Muscle layer of duodenum (tissue), 2 donors: ENCODE measurements around the gene ACTL9.

Experiments
- H3K27ac ChIP-seq: one replicate; pipeline ENCODE4 v1.7.0; 2013; ENCODE audit warnings: mild to moderate bottlenecking, low read length
- H3K27me3 ChIP-seq: one replicate; pipeline ENCODE4 v1.7.0; 2013; ENCODE audit warnings: low read depth, mild to moderate bottlenecking, control low read depth, low read length
- H3K36me3 ChIP-seq, 2 donors: one replicate each; pipeline ENCODE4 v1.7.0; 2013; ENCODE audit warnings: low read length in 2 of 2, control low read depth in 1 of 2, mild to moderate bottlenecking in 1 of 2; ENCODE audit not compliant: insufficient read depth in 2 of 2, control insufficient read depth in 1 of 2
- H3K4me1 ChIP-seq, 2 donors: one replicate each; pipeline ENCODE4 v1.7.0; 2013; ENCODE audit warnings: low read length in 2 of 2, mild to moderate bottlenecking in 2 of 2, control low read depth in 1 of 2, moderate library complexity in 1 of 2; ENCODE audit not compliant: insufficient read depth in 2 of 2, control insufficient read depth in 1 of 2
- H3K4me3 ChIP-seq, 2 donors: one replicate each; pipeline ENCODE4 v1.7.0; 2013; ENCODE audit warnings: low read length in 2 of 2, low read depth in 1 of 2, mild to moderate bottlenecking in 1 of 2
- H3K9me3 ChIP-seq, 2 donors: one replicate each; pipeline ENCODE4 v1.7.0; 2013; ENCODE audit warnings: low read length in 2 of 2, control low read depth in 1 of 2, mild to moderate bottlenecking in 1 of 2; ENCODE audit not compliant: control insufficient read depth in 1 of 2
- donor health status: healthy.

The ACTL9 gene

DNA sequence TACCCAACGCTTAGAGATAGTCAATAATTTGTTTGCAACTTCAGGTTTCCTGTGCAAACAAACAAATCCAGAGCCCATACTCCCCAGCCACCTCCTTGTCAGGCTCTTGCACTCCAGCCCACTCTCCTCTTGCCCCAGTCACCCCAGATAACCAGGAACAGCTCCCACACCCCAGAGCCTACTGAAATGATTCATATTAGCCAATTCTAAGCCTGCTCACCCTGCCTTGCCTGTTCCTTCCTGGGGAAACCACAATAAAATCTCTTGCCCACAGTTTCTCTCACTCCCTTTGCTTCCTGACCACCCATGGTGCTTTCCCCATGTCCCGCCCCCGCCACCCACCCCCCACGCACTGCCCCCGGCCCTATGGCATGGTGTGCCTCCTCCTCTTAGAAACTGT is 3.8 kb upstream of the ACTL9 start:
- H3K27ac ChIP-seq, result no peak overlapping the region
- H3K4me1 ChIP-seq, result no peaks in the 10 kb centered on the region
- no peaks in the 10 kb centered on the region for H3K9me3 ChIP-seq
- no peaks in the 10 kb centered on the region for H3K27me3 ChIP-seq
- no peaks in the 10 kb centered on the region for H3K36me3 ChIP-seq
- no peak overlapping the region for H3K4me3 ChIP-seq

DNA sequence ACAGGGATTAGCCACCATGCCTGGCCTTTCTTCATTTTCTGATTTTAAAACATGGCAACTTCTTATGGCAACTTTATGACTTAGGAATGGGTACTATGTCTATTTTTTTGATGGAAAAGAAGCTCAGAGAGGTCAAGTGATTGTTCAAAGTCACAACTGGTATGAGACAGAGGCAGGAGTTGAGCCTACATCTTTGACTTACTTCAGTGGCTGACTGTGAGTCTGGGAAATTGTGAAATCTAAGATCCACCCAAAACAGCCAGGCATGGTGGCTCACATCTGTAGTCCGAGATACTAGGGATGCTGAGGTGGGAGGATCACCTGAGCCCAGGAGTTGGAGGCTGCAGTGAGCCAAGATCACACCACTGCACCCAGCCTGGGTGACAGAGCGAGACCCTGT is 2.4 kb upstream of the ACTL9 start:
- no peaks in the 10 kb centered on the region for H3K9me3 ChIP-seq
- no peak overlapping the region for H3K4me3 ChIP-seq
- H3K27me3 ChIP-seq, result no peaks in the 10 kb centered on the region

DNA sequence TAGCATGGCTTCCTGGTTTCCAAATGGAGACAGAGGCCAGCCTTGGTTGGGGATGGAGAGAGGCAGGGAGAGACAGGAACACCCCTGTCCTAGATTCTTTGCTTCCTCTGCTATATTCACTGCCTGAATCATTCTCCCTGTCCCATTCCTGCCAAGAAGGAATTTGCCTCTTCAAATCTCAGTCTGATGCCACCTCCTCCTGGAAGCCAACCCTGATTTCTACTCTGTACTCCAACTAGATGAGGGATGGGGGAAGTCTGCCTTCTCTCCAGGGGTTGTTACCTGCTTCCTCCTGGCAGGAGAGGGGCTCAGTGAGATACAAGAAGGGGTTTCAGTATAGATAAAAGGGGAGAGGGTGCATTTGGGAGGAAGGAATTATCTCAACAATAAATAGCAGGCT is 1.3 kb upstream of the ACTL9 start:
- no peaks in the 10 kb centered on the region for H3K4me1 ChIP-seq
- H3K9me3 ChIP-seq, result no peaks in the 10 kb centered on the region
- H3K27ac ChIP-seq, result no peak overlapping the region
- H3K4me3 ChIP-seq, result no peak overlapping the region
- H3K27me3 ChIP-seq, result no peaks in the 10 kb centered on the region
- H3K36me3 ChIP-seq, result no peaks in the 10 kb centered on the region

More for the DNA sequence above, 2.4 kb upstream of the ACTL9 start:
- no peaks in the 10 kb centered on the region for H3K36me3 ChIP-seq
- no peaks in the 10 kb centered on the region for H3K4me1 ChIP-seq
- H3K27ac ChIP-seq, result no peak overlapping the region

DNA sequence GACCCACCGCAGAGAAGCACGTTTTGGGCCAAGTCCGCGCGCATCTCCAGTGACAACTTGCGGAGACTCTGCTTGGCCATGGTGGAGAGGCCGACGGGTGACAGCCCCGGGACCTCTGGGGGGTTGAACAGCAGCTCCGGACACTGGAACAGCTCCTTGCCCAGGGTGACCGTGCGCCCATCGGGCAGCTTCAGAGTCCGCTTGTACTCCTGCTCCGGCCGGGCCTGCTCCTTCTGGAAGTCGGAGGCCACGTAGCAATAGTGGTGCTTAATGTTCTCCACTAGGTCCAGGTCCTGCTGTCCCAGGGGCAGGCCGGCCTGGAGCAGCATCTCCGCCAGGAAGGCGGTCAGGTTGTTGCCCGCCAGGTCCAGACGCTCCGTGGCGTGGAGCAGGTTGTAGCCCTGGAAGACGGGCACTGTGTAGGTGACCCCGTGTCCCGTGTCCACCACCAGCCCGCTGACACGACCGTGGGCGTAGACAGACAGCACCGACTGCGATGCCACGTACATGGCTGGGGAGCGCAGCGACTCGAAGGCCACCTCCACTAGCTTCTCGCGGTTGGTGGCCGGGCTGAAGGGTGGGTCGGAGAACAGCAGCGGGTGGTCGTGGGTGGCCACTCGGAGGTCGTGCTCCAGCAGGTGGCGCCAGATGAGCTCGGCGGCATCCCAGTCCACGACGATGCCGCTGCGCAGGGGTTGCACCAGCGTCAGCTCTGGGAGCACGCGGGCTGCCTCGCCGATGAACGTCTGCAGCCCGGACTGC is 743 bp downstream of the ACTL9 start:
- Histone ChIP-seq H3K27me3 (no peaks in the 10 kb centered on the region), H3K4me1 (no peaks in the 10 kb centered on the region)

DNA sequence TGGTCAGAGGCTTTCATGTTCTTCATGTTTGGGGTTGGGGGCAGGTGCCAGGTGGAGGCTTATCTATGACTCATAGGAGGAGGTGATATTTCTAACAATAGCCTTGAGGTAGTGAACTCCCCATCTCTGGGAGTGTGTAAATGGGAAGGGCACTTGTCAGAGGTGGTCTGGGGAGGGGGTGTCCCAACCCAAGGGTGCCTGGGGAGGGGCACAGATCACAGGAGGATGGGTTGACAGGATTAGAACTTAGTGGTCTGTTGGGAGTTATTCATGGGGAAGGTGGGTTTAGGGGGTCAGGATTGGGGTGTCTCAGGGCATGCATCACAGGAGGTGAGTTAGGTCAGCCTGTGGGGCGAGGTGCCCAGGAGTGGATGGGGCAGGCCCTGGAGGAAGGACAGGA is 1.6 kb downstream of the ACTL9 start:
- Histone ChIP-seq H3K27me3 (no peaks in the 10 kb centered on the region), H3K4me1 (no peaks in the 10 kb centered on the region), H3K36me3 (no peaks in the 10 kb centered on the region), H3K4me3 (no peak overlapping the region), H3K9me3 (no peaks in the 10 kb centered on the region), H3K27ac (no peak overlapping the region)

More for the DNA sequence above, 743 bp downstream of the ACTL9 start:
- Histone ChIP-seq H3K9me3 (no peaks in the 10 kb centered on the region), H3K27ac (no peak overlapping the region), H3K4me3 (no peak overlapping the region), H3K36me3 (no peaks in the 10 kb centered on the region)

DNA sequence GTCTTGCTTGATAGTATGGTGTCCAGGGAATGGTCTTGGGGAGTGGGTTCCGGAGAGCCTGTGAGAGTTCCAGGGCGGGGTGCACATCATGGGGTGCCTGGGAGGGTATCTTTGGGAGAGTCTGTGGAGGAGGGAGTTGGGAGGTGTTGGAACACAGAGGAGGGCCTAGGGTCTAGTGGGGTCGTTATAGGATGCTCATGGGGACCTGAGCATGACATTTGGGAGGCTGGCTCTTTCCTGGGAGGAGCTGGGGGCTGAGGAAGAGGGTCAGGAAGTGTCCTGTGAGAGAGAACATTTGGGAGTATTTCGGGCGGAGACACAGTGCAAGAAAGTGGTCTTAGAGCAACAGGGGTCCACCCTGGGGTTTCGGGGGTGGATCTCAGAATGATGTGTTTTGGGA is 2.7 kb downstream of the ACTL9 start:
- H3K4me3 ChIP-seq, result no peak overlapping the region
- no peaks in the 10 kb centered on the region for H3K4me1 ChIP-seq
- H3K36me3 ChIP-seq, result no peaks in the 10 kb centered on the region
- H3K27me3 ChIP-seq, result no peaks in the 10 kb centered on the region
- no peaks in the 10 kb centered on the region for H3K9me3 ChIP-seq
- H3K27ac ChIP-seq, result no peak overlapping the region

DNA sequence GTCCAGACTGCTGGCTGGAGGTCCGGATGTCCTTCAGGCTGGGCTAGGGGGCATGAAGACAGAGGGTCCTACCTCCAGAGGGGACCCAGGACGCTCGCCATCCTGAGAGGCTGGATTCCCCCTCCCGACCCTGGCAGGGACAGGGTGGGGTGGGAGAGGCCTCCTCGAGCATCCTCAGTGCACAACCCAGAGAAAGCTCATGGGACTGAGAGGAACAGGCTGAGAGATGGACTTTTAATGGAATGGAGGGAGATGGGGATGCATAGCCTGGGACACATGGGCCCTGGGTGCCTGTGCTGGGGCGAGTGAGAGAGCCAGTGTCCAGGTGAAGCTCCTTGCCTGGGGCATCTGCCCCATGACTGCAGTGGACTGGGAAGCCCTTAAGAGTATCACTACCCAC is 3.1 kb downstream of the ACTL9 start:
- Histone ChIP-seq H3K27me3 (no peaks in the 10 kb centered on the region), H3K36me3 (no peaks in the 10 kb centered on the region), H3K4me3 (no peak overlapping the region), H3K9me3 (no peaks in the 10 kb centered on the region), H3K27ac (no peak overlapping the region), H3K4me1 (no peaks in the 10 kb centered on the region)

DNA sequence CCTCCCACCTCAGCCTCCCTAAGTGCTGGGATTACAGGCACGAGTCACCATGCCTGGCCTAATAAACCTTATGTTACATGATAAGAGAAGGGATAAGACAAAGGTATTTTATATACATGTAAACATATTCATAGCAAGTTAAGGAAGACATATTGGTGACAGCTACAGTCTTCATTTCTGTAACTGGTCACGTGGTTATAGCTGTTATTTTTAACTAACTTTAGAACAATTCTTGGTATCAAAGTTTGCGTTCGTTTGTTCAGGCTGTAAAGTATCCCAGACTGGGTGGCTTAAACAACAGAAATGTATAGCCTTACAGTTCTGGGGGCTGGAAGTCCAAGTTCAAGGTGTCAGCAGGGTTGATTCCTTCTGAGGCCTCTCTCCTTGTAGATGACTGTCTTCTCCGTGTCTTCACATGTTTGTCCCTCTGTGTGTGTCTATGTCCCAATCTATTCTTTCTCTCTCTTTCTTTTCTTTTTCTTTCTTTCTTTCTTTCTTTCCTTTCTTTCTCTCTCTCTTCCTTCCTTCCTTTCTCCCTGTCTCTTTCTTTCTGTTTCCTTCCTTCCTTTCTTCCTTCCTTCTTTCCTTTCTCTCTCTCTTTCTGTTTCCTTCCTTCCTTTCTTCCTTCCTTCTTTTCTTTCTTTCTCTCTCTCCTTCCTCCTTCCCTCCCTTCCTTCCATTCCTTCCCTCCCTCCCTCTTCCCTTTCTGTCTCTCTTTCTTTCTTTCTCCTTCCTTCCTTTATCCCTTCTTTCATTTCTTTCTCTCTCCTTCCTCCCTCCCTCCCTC is 7.6 kb downstream of the ACTL9 start:
- H3K27ac ChIP-seq, result no peak overlapping the region
- no peaks in the 10 kb centered on the region for H3K36me3 ChIP-seq
- no peaks in the 10 kb centered on the region for H3K9me3 ChIP-seq
- H3K4me1 ChIP-seq, result no peaks in the 10 kb centered on the region
- H3K27me3 ChIP-seq, result no peaks in the 10 kb centered on the region
- no peak overlapping the region for H3K4me3 ChIP-seq

DNA sequence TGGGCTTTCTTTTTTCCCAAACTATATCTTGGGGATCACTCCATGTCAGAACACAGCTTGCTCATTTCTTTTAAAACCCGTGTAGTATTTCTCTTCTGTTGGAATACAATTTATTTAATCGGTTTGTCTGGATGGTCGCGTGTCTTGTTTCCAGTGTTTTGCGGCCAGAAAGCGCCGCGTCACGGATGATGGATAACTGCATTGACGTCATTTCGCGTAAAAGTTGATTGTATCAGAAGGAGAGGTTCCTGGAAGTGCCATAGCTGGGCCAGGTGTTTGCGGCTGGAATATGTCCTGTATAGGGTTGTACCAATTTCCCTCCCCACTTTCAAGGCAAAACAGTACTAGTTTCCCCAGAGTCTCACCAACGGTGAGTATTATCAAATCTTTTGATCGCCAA is 9.7 kb downstream of the ACTL9 start:
- no peak overlapping the region for H3K4me3 ChIP-seq
- H3K9me3 ChIP-seq, result no peaks in the 10 kb centered on the region
- H3K4me1 ChIP-seq, result no peaks in the 10 kb centered on the region
- no peaks in the 10 kb centered on the region for H3K27me3 ChIP-seq
- H3K36me3 ChIP-seq, result no peaks in the 10 kb centered on the region
- no peak overlapping the region for H3K27ac ChIP-seq

DNA sequence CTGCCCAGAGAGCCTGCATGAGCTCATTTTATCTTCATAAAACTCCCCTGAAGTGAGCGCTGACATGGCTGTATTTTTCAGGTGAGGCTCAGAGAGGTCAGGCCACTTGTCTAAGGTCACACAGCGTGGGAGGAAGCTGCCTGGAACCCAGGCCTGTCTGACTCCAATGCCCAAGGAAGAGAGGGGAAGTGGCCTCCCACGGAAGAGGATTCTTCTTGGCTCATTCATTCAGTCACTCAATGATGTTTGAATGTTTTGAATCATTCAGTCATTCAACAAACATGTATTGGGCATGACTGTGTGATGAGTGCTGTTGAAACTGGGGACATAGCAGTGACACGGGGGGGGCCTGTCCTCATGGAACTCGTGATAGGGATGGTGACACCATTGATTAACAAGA is 12.0 kb downstream of the ACTL9 start:
- Histone ChIP-seq H3K27me3 (no peaks in the 10 kb centered on the region), H3K4me3 (no peak overlapping the region), H3K9me3 (peaks cover 0 to under 1% of the 10 kb centered on the region in 2 donors), H3K4me1 (no peaks in the 10 kb centered on the region), H3K36me3 (no peaks in the 10 kb centered on the region), H3K27ac (no peak overlapping the region)

DNA sequence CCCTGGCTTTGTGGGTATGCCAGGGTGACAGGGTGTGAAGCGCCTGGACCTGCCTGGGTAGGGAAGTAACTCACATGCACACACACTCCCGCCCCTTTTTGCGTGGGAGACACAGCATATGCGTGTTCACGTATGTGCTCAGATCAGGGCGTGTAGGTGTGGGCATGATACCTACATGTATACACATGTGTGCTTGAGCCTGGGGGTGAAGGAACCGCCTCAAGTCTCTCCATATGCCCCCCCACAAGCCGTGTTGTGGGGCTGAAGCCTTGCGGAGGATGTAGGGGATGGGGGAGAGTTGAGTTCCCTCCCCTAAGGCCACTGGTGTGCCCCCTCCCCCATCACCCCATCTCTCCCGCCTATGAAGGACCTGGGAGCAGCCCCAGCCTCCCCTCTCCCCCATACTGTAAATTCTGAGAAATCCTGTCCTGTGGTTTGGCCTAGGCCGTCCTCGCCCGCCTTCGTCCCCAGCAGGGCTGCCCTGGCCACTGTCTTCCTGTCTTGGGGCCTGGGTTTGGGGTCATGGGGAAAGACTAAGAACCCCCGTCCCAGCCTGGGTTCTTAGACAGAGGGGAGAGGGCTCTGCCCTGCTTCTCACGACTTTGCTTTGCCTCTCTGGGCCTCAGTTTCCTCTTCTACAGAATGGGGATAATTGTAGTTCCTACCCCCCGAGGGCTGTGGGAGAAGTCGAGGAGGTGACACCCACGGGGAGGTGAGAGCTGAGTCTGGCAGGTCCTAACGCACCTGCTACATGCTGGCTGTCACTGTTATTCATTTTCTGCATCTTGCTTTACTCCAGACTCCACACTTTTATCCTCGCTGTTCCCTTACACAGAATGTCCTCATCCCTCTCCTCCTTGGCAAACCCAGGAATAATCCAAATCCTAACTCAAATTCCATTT is 14.3 kb downstream of the ACTL9 start:
- Histone ChIP-seq H3K4me3 (no peak overlapping the region), H3K4me1 (no peaks in the 10 kb centered on the region), H3K9me3 (peaks cover 4 to 11% of the 10 kb centered on the region in 2 donors), H3K27me3 (no peaks in the 10 kb centered on the region), H3K36me3 (no peaks in the 10 kb centered on the region), H3K27ac (no peak overlapping the region)
